GM21447 (cell line): ENCODE data around the gene BGLAP.
"Not testable (repeated sequence)": the region's sequence is repeated elsewhere in the genome, so short reads cannot be mapped to it uniquely, and the experiment has no call there.

Experiments
- ATAC-seq: cut with Tn5 transposase; IDR thresholded peaks from one replicate; pipeline ENCODE4 v1.9.1; 2021; ENCODE audit not compliant: unreplicated experiment

BGLAP gene

GRCh38 chr1:156241926-156242325 lies at the start of gene BGLAP:
Gene BGLAP, plus strand, starts transcription at chr1:156242184. Its CDS starts 48 bp downstream, at chr1:156242232.
- ATAC-seq = no peak

GRCh38 chr1:156193208-156193487 lies 48.8 kb upstream of the BGLAP start:
- ATAC-seq = no peak

- peak; percentile 93 for ATAC-seq
Observed at GRCh38 chr1:156193488-156194299, 48.3 kb upstream of the BGLAP start, which contains the start of gene SLC25A44. Gene SLC25A44, plus strand, starts transcription at chr1:156194104. Its CDS starts 5,744 bp downstream, at chr1:156199848.

GRCh38 chr1:156194300-156194652 lies 47.7 kb upstream of the BGLAP start:
- ATAC-seq = no peak

GRCh38 chr1:156195853-156196252 lies 46.1 kb upstream of the BGLAP start:
- no peak for ATAC-seq

- no peak for ATAC-seq
Observed at GRCh38 chr1:156196445-156196844, 45.5 kb upstream of the BGLAP start.

- ATAC-seq = peak; percentile 52
Observed at GRCh38 chr1:156198831-156199349, 43.1 kb upstream of the BGLAP start.

GRCh38 chr1:156200044-156200443 lies 41.9 kb upstream of the BGLAP start:
- no peak for ATAC-seq

GRCh38 chr1:156203331-156203730 lies 38.7 kb upstream of the BGLAP start:
- no peak for ATAC-seq

- ATAC-seq = no peak
Observed at GRCh38 chr1:156204686-156205085, 37.3 kb upstream of the BGLAP start.

- no peak for ATAC-seq
Observed at GRCh38 chr1:156211243-156211642, 30.7 kb upstream of the BGLAP start.

- ATAC-seq = no peak
Observed at GRCh38 chr1:156212130-156212529, 29.9 kb upstream of the BGLAP start.

GRCh38 chr1:156212833-156213643 lies 28.9 kb upstream of the BGLAP start, which contains the start of gene PMF1:
Gene PMF1, plus strand, starts transcription at chr1:156213007. Its CDS starts 9 bp downstream, at chr1:156213016.
- ATAC-seq = peak; percentile 87

- no peak for ATAC-seq
Observed at GRCh38 chr1:156213644-156213966, 28.4 kb upstream of the BGLAP start.

- no peak for ATAC-seq
Observed at GRCh38 chr1:156214024-156214748, 27.8 kb upstream of the BGLAP start.

GRCh38 chr1:156216361-156217086 lies 25.5 kb upstream of the BGLAP start:
- ATAC-seq = not testable (repeated sequence)

- ATAC-seq = no peak
Observed at GRCh38 chr1:156217871-156218270, 24.1 kb upstream of the BGLAP start.

GRCh38 chr1:156220226-156220625 lies 21.8 kb upstream of the BGLAP start:
- no peak for ATAC-seq

- ATAC-seq = no peak
Observed at GRCh38 chr1:156221986-156222692, 19.8 kb upstream of the BGLAP start.

GRCh38 chr1:156225677-156226014 lies 16.3 kb upstream of the BGLAP start:
- ATAC-seq = peak; percentile 3
